Right lobe of liver (tissue), 4 donors: Measurements from ENCODE around the gene ZNF513.
"Not testable (repeated sequence)": the region's sequence is repeated elsewhere in the genome, so short reads cannot be mapped to it uniquely, and the experiment has no call there.

Experiments
- POLR2A ChIP-seq: fragments of 450-650 bp; IDR thresholded peaks from one replicate; pipeline ENCODE4 v1.6.1; 2017; ENCODE audit warnings: antibody characterized with exemption, mild to moderate bottlenecking
- TF ChIP-seq, protein P1 (sequence below), 4 donors: fragments of 200-600 bp in 3 of 4; fragments of 450-650 bp in 1 of 4; IDR thresholded peaks; one replicate each; pipeline versions ENCODE4 v1.5.1 to v1.8.0; 2016 to 2022; ENCODE audit warnings: antibody characterized with exemption in 4 of 4, mild to moderate bottlenecking in 2 of 4
- donor health status: DM: no; HTN: no; CAD: no.
- donor health status: DM: no; HTN: no; CAD: no.
- donor health status: DM: no; HTN: yes; CAD: no.

DNA sequence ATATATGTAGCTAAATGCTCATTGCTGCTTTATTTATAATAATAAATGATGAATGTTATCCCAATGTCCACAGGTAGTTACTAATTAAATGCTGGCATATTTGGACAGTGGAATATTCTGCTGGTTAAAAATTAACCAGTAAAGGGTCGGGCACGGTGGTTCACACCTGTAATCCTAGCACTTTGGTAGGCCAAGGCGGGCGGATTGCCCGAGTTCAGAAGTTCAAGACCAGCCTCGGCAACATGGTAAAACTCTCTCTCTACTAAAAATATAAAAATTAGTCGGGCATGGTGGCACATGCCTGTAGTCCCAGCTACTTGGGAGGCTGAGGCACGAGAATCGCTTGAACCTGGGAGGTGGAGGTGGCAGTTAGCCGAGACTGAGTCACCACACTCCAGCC is 44.5 kb upstream of the ZNF513 start:
- TF ChIP-seq, protein P1, sequence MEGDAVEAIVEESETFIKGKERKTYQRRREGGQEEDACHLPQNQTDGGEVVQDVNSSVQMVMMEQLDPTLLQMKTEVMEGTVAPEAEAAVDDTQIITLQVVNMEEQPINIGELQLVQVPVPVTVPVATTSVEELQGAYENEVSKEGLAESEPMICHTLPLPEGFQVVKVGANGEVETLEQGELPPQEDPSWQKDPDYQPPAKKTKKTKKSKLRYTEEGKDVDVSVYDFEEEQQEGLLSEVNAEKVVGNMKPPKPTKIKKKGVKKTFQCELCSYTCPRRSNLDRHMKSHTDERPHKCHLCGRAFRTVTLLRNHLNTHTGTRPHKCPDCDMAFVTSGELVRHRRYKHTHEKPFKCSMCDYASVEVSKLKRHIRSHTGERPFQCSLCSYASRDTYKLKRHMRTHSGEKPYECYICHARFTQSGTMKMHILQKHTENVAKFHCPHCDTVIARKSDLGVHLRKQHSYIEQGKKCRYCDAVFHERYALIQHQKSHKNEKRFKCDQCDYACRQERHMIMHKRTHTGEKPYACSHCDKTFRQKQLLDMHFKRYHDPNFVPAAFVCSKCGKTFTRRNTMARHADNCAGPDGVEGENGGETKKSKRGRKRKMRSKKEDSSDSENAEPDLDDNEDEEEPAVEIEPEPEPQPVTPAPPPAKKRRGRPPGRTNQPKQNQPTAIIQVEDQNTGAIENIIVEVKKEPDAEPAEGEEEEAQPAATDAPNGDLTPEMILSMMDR (IDR thresholded peaks at IDR 0.05): not testable (repeated sequence)
- not testable (repeated sequence) for TF ChIP-seq POLR2A
